Activated T-helper 9 cell treated with anti-CD3 and anti-CD28 coated beads, Interleukin-2, amount 50 U/mL, for 16 hours (primary cell): ENCODE measurements around the gene SLC12A6.
"Not testable (repeated sequence)": the region's sequence is repeated elsewhere in the genome, so short reads cannot be mapped to it uniquely, and the experiment has no call there.

Source experiments
- DNase-seq: peaks from one replicate; pipeline ENCODE4 v3.0.0-alpha.2; 2020; ENCODE audit warnings: low read depth

SLC12A6 gene

DNA sequence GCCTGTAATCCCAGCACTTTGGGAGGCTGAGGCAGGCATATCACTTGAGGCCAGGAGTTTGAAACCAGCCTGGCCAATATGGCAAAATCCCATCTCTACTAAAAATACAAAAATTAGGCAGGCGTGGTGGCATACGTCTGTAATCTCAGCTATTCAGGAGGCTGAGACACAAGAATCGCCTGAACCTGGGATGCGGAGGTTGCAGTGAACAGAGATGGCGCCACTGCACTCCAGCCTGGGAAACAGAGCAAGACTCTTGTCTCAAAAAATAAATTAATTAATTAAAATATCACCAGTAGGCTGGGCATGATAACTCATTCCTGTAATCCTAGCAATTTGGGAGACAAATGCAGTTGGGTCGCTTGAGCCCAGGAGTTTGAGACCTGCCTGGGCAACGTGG is 144.3 kb downstream of the SLC12A6 start:
- DNase-seq: not testable (repeated sequence)

DNA sequence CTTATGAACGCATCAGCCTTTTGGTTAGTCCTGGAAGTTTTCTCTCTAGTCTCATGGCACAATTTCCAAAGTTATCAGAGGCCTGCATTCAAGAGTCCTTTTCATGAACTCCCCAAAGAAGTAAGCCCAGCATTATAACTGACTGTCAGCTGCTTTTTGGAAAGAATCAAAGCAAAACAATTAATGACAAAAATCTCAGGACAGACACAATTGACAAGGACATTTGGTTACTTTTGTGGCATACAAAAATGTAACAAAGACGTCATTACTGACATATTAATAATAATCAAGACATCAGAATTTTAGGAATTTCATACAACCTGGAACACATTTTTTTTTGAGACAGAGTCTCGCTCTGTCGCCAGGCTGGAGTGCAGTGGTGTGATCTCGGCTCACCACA is 148.9 kb downstream of the SLC12A6 start:
- DNase-seq: no peak

DNA sequence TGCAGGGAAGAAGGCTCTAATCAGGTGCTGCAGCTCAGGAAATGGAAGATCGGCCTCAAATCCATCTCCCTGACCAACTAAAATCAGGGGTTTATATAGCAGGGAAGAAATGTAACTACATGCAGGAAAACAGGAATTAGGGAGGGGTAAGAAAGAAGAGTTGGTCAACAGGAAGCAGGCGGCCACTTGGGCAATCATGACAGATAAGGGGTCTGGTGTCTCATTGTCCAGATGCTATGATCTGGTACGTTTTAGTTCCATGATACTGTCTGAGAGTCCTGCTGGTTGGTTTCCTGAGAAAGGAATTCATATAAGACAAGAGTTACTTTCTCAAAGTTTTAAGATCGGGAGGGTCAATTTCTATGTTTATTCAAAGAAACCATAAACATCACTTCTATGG is 151.9 kb downstream of the SLC12A6 start:
- no peak for DNase-seq

DNA sequence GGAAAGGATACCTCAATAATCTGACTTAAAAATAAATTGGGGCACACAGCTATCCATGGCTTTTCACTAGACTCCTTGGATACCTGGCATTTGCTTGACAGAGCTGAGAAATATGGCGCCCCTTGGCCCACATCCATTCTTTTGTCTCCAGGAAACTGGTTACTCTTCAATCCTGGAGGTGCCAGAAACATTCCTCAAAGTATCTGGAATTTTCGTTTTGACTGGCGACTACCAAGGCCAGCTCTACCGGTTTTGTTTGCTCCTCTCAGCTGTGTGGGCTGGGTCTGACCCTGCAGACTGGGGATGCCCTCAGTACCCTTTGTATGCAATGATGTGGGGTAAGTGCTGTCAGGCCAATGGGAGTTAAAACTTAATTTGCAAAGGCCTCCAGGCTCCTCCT is 154.6 kb downstream of the SLC12A6 start:
- no peak for DNase-seq
